Neural crest cell (in vitro differentiated cells): Measurements from ENCODE around the gene SELENBP1. TPM values are rescaled to one million over a fixed set of nuclear protein-coding genes. Genes with fewer than 3 reads are reported as not detected.

Experiments
- DNase-seq: peaks from one replicate; pipeline ENCODE4 v3.0.0; 2021; ENCODE audit warnings: low read depth, mixed read lengths, low spot score
- H3K27ac Mint-ChIP-seq: one replicate; pipeline ENCODE4 v1.8.0; 2021; ENCODE audit warnings: mild to moderate bottlenecking, mixed read lengths; ENCODE audit not compliant: unreplicated experiment
- H3K27me3 Mint-ChIP-seq: 2 replicates; pipeline ENCODE4 v1.8.0; 2021; ENCODE audit warnings: low read depth, mild to moderate bottlenecking, mixed read lengths
- H3K36me3 Mint-ChIP-seq: 2 replicates; pipeline ENCODE4 v1.8.0; 2021; ENCODE audit warnings: low read depth, mild to moderate bottlenecking, mixed read lengths
- H3K4me1 Mint-ChIP-seq: 2 replicates; pipeline ENCODE4 v1.8.0; 2021; ENCODE audit warnings: mixed read lengths
- H3K4me3 Mint-ChIP-seq: one replicate; pipeline ENCODE4 v1.8.0; 2021; ENCODE audit warnings: mild to moderate bottlenecking, mixed read lengths
- H3K9me3 Mint-ChIP-seq: 2 replicates; pipeline ENCODE4 v1.8.0; 2021; ENCODE audit warnings: mixed read lengths
- total RNA-seq: library from RNA; stranded (reverse); gene quantifications from 2 replicates; pipeline ENCODE4 v1.2.1, GENCODE V29; 2021
- TF ChIP-seq, protein P1 (sequence below): fragments of 200-600 bp; sonication (generic); conservative IDR thresholded peaks from 2 replicates; pipeline ENCODE4 v1.5.0; 2021; ENCODE audit warnings: antibody characterized with exemption, mild to moderate bottlenecking

Gene SELENBP1
- total RNA-seq, 1 donor from 2014 or later = 36.2 TPM

DNA sequence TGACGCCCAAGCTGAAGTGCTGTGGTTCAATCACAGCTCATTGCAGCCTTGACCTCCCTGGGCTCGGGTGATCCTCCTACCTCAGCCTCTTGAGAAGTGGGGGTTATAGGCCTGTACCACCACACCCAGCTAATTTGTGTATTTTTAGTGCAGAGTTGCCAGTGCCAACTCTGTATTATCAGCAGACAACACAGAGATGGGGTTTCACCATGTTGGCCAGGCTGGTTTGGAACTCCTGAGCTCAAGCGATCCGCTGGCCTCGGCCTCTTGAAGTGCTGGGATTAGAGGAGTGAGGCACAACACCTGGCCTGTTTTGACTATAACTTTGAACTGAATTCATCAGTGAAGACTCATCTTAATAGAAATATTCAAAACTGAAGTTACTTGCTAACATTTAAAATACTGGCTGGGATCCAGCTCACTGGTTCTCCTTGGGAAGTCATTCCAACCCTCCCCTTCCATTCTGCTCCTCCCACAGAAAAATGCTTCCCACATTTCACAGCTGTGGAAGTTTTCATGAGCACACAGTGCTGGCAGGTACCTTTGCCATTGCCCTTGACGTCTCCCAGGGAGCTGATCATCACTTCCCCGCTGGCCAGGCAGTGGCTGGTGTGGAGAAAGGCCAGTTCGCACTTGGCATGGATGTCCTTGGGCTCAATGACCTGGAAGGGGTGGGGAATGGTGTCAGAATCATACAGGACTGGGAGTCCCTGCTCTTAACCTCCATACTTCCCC, 4.7 kb downstream of the SELENBP1 start:
- Mint-ChIP-seq H3K4me1 (peaks cover 14% of the 10 kb centered on the region), H3K9me3 (peaks cover 13% of the 10 kb centered on the region), H3K4me3 (no peak overlapping the region), H3K27me3 (no peaks in the 10 kb centered on the region), H3K36me3 (peaks cover 16% of the 10 kb centered on the region), H3K27ac (no peak overlapping the region)
- TF ChIP-seq, protein P1, sequence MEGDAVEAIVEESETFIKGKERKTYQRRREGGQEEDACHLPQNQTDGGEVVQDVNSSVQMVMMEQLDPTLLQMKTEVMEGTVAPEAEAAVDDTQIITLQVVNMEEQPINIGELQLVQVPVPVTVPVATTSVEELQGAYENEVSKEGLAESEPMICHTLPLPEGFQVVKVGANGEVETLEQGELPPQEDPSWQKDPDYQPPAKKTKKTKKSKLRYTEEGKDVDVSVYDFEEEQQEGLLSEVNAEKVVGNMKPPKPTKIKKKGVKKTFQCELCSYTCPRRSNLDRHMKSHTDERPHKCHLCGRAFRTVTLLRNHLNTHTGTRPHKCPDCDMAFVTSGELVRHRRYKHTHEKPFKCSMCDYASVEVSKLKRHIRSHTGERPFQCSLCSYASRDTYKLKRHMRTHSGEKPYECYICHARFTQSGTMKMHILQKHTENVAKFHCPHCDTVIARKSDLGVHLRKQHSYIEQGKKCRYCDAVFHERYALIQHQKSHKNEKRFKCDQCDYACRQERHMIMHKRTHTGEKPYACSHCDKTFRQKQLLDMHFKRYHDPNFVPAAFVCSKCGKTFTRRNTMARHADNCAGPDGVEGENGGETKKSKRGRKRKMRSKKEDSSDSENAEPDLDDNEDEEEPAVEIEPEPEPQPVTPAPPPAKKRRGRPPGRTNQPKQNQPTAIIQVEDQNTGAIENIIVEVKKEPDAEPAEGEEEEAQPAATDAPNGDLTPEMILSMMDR = no peak
- DNase-seq = no peak

DNA sequence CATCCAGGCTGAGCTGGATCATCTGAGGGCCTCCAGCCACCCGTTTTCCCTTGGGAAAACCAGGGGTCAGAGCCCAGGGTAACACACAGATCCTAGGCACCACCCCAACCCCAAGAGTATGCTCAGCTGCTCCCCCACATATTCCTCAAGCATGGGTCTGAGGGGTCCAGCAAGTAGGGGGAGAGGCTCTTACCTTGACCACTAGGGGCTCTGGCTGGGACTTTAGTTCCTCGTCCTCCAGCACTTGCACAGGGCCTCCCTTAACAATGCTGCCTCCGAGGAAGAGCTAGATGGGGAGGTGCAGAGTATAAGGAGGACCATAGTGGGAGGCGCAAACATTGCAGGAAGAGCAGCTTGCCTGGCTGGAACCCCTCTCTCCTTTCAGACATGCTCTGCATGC, 7.5 kb downstream of the SELENBP1 start:
- Mint-ChIP-seq H3K27ac (peak overlapping the region; percentile 53), H3K36me3 (peaks cover 30% of the 10 kb centered on the region), H3K4me3 (no peak overlapping the region), H3K27me3 (no peaks in the 10 kb centered on the region), H3K9me3 (peaks cover 19% of the 10 kb centered on the region), H3K4me1 (no peaks in the 10 kb centered on the region)
- no peak for DNase-seq
- TF ChIP-seq, protein P1 = no peak

DNA sequence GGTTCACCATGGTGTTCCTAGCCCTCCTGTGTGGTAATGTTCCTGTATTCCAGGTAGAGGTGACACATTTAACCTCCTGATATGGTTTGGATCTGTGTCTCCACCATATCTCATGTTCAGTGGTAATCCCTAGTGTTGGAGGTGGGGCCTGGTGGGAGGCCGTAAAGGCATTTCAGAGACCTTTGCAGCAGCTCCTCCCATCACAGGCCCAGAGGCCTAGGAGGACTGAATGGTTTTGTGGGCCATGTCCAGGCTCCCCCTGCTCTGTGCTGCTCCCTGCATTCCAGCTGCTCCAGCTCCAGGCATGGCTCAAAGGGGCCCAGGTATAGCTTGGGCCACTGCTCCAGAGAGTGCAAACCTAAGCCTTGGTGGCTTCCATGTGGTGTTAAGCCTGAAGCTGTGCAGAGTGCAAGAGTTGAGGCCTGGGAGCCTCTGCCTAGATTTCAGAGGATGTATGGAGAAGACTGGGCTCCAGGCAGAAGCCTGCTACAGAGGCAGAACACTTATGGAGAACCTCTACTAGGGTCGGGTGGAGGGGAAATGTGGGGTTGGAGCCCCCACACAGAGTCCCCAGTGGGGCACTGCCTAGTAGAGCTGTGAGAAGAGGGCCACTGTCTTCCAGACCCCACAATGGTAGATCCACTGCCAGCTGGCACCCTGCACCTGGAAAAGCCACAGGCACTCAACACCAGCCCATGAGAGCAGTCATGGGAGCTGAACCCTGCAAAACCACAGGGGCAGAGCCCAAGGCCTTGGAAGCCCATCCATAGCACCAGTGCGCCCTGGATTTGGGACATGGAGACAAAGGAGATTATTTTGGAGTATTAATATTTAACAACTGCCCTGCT, 10.0 kb downstream of the SELENBP1 start:
- peaks cover 30% of the 10 kb centered on the region for H3K36me3 Mint-ChIP-seq
- no peaks in the 10 kb centered on the region for H3K27me3 Mint-ChIP-seq
- no peaks in the 10 kb centered on the region for H3K4me1 Mint-ChIP-seq
- TF ChIP-seq, protein P1 = no peak
- H3K27ac Mint-ChIP-seq = no peak overlapping the region
- no peak overlapping the region for H3K4me3 Mint-ChIP-seq
- peaks cover 19% of the 10 kb centered on the region for H3K9me3 Mint-ChIP-seq
- DNase-seq = no peak

DNA sequence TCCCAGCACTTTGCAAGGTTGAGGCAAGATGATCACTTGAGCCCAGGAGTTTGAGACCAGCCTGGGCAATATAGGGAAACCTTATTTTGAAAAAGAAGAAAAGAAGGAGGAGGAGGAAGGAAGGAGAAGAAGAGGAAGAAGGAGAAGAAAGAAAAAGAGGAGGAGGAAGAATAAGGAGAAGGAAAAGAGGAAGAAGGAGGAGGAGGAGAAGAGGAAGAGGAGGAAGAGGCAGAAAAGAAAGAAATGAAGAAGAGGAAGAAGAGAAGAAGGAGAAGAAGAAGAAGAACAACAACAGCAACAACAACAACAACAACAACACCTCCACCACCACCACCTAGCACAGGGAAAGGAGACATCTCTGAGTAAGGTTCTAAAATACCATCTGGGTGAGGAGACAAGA, 10.6 kb downstream of the SELENBP1 start:
- no peaks in the 10 kb centered on the region for H3K4me1 Mint-ChIP-seq
- no peak overlapping the region for H3K27ac Mint-ChIP-seq
- H3K27me3 Mint-ChIP-seq = no peaks in the 10 kb centered on the region
- H3K9me3 Mint-ChIP-seq = peaks cover 19% of the 10 kb centered on the region
- no peak overlapping the region for H3K4me3 Mint-ChIP-seq
- no peak for DNase-seq
- TF ChIP-seq, protein P1 = no peak
- peaks cover 30% of the 10 kb centered on the region for H3K36me3 Mint-ChIP-seq

DNA sequence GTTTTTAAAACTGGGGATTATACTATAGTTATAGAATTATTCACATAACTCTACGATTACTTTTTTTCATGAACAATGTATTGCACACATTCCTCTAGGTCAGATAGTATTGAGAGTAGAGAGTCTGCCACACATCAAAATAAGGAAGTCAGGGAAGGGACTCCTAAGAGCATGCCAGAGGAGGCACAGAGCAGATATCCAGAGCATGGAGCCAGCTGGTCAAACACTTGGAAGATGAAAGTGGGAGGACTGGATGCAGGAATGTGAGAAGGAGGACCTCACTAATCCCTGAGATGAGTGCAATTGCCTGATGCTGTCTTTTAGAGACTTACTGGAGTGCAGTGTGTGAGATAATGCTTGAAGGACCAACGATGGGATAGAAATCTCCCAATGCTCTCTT, 15.8 kb downstream of the SELENBP1 start:
- TF ChIP-seq, protein P1 = no peak
- H3K4me1 Mint-ChIP-seq = no peaks in the 10 kb centered on the region

More for the DNA sequence above, 15.8 kb downstream of the SELENBP1 start:
- DNase-seq = no peak
- no peaks in the 10 kb centered on the region for H3K27me3 Mint-ChIP-seq
- no peak overlapping the region for H3K4me3 Mint-ChIP-seq
- H3K9me3 Mint-ChIP-seq = peaks cover 12% of the 10 kb centered on the region
- no peak overlapping the region for H3K27ac Mint-ChIP-seq
- H3K36me3 Mint-ChIP-seq = peaks cover 11% of the 10 kb centered on the region
